CMK (cell line): ENCODE measurements around the gene DPH6.

Experiments
- DNase-seq: peaks from one replicate; pipeline ENCODE4 v3.0.0-alpha.2; 2010; ENCODE audit warnings: low read depth

Gene DPH6

DNA sequence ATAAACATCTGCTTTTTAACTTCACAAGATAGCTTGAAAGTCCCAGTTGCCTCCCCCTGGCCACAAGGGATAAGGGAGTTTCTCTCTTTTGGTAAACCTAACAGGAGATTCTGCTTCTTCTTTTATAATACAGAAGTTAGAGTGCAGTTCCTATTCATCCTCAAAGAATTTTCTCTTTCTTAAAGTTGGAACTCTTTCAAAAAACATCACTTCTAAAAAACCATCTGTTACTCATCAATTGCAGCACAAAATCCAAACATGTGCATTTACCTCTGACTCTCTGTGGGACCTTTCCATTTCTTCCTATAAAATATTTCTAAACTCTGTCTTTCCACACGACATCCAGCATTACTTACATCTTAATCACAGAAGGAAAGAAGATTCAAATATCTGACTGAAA, 5.1 kb downstream of the DPH6 start:
- no peak for DNase-seq

DNA sequence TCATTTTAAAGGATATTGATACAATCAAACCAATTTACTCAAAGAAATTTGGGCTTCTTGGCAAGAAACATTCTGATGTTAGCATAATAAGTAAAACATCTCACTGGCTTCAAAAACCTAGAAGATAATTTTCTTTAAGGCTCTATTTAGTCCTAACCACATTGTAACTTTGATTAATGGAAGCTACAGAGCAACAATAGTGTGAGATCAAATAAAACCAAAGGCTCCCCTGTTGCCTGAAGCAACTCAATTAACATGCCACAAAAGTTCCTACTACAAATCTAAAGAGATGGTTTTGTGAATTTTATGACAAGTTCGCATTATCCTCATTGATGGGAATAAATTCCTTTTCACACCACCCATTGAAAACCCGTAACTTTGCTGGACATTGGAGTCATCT, 5.9 kb downstream of the DPH6 start:
- DNase-seq: no peak

GRCh38 chr15:35535365-35535916, 10.5 kb downstream of the DPH6 start:
- no peak for DNase-seq

DNA sequence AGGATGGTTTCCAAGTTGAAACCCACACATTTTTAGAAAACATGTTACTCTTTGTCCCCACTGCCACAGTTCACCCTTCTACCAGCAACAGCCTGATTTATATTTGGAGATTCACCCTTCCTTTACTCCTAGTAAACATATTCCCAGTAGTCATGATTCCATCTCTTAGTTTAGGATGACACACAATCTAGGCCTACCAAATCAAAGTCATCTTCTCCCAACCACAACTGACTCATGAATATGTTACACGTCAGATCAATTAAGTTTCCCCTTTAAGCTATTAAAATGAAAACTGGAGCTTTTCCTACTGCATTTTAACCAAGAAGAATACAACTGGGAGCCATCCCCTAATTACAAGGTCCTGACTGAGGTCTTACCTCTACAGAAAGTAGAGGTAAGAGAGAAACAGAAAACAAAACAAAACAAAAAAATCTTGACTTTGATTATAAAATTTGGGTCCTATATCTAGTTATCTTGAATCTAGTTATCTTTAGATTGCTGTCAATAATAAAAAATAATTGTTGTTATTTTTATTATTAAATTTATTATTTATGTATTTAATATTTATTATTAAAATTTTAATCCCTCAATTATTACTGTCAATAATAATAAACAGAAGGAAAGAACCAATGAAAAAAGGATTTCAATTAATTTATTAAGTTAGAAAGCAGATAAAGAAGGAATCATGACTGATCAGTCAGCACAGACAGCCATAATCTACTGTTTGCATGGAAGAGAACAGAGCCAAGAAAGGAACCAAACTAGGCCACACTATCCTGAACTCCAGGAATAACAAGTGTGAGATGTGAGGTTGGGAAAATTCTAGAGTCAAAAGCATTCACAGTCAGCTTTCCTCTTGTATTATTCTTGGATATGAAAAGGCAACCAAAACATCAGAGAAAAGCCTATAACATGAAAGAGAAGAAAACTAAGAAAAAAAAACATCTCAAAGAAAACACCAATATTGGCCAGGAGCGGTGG, 12.5 kb downstream of the DPH6 start:
- no peak for DNase-seq

- DNase-seq: no peak
Observed at GRCh38 chr15:35530698-35531097, 15.3 kb downstream of the DPH6 start.

DNA sequence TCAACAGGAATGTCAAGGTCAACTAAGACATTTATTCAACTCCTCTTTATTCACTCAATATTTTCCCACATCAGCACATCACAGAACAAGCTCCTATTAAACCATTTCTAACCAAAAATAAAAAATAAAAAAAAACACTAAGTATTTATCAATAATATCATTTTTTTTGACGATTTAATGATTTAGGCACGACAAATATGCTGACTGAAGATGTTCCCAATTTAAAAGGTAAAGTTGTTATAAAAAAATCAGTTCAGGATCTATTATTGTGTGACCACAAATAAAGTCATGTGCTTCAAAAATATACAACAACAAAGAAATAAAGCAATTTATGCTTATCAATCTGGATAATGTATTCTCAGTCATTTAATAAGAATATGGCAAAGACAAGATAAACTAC, 16.2 kb downstream of the DPH6 start:
- DNase-seq: no peak

DNA sequence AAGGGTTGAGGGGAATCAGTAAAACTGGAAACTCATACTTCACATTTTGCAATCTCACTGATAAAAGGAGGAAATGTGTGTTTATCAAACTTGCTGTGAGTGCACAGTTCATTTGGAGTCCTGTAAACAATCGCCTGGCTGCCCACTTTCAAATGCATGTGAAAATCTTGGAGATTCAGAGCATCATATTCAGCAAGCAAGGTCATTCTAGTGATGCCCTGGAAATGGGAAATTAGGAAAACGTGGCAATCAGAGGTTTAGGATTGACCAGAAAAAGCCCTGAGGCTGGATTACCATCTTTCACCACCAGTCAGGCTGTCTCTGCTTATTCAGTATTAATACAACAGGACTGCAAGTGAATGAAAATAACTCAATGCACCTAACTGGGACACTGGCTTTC, 23.9 kb downstream of the DPH6 start:
- no peak for DNase-seq

GRCh38 chr15:35519541-35520149, 26.3 kb downstream of the DPH6 start:
- peak; percentile 5 for DNase-seq

DNA sequence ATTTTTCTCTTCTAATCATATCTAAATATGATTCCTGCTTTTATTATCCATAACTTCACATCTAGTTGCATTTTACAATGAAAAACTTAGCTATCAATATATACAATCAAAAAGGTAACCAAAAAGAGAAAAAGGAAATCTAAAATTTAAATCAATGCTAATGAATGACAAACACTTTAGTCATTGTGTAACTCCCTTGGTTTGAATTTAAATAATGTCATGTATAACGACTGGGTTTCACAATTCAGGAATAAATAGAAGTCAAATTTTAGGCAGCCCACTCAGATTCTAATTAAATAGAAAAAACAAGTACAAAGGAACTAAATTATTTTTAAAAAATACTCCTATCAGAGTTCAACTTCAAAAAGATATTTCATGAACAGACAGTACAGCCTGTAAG, 26.9 kb downstream of the DPH6 start:
- no peak for DNase-seq

DNA sequence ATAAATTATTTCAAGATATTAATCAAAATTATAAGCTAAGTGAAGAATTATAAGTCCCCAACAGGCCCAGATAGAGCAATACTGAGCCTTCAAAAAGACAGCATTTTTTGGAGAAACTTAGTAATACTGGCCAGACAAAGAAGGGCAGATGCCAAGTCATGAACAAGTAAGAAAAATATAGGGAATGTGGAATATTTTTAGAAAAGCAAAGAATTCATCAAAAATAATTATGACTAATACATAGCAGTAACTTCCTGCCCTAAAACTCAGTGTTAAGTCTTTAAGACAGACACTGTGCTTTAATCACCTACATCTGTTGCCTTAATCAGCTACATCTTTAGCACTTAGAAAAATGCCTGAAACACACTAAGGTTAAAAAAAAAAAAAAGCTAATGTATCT, 31.2 kb downstream of the DPH6 start:
- DNase-seq: no peak

DNA sequence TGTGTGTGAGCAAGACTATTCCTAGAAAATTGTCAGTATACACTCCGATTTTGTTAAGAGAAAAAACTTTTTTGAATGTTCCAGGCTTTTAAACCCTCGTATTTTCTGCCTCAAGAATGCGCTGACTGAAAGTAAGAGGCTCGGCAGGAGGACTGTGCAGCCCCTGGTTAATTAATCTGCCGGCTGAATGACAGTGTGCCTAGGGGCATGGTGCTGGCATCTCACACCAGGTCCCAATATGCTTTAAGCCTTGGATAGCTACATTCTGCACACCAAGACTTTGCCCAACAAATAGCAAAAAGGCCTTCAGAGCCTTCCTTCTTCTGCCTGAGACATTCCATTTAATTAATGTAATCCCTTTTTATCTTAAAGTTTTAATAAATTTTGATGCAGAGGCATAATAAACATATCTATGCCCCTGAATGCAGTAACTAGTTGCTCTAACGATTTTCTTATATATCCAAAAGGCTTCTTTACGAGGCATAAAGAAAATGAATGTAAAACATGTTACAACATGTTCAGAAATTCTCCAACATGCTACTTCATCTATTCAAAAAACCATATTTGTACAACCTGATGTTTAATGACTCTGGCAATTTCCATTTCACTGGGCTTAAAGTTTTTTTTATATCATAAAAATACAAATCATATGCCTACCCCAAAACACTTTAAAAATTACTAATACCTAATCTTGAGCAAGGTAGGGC, 37.9 kb downstream of the DPH6 start:
- DNase-seq: no peak

GRCh38 chr15:35506272-35506870, 39.6 kb downstream of the DPH6 start:
- DNase-seq: no peak

DNA sequence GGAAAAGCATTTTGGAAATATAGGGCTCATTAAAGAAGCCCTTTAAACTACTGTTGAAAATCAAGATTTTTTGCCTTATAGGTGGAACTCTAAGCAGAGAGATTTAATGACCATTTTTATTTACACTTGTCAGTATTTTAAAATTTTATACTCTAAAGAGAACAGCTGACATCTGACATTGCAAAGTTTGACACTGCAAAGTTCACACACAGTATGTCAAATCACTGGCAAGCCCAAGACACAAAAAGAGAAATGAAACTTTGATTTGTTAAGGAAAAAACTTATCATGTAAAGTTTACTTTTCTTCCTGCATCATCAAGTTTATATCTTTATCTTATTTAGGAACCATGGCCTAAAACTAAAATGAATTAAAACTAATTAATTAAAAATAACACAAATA, 40.2 kb downstream of the DPH6 start:
- no peak for DNase-seq

DNA sequence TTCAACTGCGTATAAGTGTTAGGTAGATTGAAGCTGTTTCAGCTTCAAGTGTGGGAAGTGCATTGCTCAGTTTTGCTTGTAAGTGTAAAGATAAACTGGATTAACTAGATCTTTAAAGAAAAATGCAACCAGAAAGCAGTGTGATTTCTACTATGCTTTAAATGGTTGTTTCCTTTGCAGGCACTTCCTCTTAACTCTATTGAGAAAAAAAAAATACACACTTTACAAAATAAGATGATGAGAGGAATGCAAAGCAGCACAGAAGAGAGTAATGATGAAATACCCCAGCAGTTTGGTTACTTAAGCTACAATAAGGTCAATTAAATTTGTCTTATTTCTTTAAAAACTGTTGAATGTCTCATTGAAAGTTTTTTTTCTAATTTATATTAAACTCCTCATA, 40.8 kb downstream of the DPH6 start:
- no peak for DNase-seq

DNA sequence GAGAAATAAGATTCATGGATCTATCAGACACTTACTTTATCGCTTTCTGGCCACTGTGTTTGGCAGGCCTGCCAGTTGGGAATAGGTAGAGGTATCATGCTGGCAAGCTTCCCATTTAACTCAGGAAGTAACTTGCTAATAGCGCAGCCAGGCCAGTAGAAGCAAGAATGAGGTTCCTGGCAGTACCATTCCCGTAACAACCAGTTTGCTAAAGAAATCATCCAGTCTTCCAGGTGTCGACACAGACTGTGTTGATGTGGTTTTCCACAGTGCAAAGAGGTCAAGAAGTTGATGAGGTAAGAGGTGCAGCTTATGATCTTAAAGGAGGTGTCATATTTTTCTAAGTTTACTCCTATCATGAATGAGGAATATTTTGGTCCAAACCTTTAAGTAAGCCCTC, 46.2 kb downstream of the DPH6 start:
- DNase-seq: no peak

DNA sequence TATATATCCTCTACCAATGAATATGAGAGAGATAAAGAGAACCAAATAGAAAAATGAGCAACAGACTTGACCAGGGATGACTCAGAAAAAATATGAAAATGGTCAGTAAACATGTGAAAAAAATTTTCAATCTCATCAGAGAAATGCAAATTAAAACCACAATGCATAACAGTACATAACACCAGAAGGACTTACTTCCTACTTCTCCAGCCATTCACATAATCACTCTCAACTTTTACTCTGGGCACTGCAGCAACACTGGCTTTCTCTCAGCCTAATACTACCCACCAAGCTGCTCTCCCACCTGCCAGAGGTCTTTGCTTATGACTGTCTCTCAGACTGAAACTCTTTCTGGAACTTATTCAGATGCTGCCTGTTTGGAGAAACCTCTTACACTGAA, 49.4 kb downstream of the DPH6 start:
- no peak for DNase-seq

DNA sequence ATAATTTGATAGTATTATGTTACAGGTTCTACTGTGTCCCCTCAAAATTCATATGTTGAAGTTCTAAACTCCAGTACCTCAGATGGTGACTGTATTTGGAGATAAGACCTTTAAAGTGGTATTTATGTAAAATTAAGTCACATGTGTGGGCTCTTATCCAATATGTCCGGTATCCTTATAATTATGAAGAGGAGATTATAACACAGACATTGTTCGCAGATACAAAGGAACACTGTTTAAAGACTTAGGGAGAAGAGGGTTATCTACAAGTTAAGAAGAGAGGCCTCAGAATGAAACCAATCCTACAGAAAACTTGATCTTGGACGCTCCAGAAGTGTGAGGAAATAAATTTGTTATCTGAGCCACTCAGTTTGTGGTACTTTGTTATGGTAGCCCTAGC, 50.9 kb downstream of the DPH6 start:
- no peak for DNase-seq

DNA sequence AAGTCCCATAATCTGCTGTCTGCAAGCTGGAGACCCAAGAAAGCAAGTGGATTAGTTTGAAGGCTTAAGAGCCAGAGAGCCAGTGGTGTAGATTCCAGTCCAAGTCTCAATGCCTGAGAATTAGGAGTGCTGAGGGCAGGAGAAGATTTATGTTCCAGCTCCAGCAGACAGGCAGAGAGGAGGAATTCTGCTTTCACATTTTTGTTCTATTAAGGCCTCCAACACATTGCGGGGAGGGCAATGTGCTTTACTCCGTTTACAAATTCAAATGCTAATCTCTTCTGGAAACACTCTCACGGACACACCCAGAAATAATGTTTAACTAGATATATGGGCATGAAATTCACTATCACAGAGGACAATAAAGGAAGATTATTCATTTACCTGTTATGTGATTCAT, 54.0 kb downstream of the DPH6 start:
- DNase-seq: no peak

DNA sequence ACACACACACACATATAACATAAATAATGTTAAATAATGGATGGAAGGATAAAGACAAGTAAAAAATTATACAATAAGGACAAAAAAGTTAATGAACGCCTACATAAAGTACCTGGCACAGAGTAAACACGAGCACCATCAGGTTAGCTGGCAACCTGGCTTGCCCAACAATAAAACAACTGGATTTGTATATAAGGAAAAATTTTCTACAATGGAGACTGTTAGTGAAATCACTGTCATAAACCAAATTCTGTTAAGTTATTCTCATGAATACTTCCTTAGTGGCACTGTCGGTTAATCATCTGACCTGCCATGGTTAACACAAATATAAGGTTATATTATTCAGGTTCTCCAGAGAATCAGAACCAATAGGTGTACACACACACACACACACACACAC, 54.8 kb downstream of the DPH6 start:
- no peak for DNase-seq

GRCh38 chr15:35490511-35490910, 55.5 kb downstream of the DPH6 start:
- no peak for DNase-seq

GRCh38 chr15:35487417-35487816, 58.5 kb downstream of the DPH6 start:
- DNase-seq: no peak

DNA sequence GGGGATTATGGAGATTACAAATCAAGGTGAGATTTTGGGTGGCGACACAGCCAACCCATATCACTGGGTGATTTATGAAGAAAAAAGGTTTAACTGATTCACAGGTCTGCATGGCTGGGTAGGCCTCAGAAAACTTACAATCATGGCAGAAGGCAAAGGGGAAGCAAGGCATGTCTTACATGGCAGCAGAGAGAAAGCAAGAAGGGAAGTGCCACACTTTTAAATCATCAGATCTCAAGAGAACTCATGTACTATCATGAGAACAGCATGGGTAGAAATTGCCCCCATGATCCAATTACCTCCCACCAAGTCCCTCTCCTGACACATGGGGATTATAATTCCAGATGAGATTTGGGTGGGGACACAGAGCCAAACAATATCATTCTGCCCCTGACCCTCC, 59.7 kb downstream of the DPH6 start:
- no peak for DNase-seq
